Small intestine (tissue), 7 donors: ENCODE results near the gene KRTAP5-8. TPM values are rescaled to one million over a fixed set of nuclear protein-coding genes. Genes with fewer than 3 reads are reported as not detected.

Experiments used
- DNase-seq, 2 donors: peaks; one replicate each; pipeline versions ENCODE4 v3.0.0 to v3.0.0-alpha.2; 2013
- FAIRE-seq: peaks from 2 replicates; lab custom pipeline; 2012; peaks lifted over from hg19 to GRCh38; lab: Jason Lieb, UNC
- H3K27ac ChIP-seq, 3 donors: one replicate each; pipeline ENCODE4 v1.5.1; 2013; ENCODE audit warnings: low read length in 2 of 3, mild to moderate bottlenecking in 2 of 3, control low read depth in 1 of 3, inconsistent platforms in 1 of 3, low read depth in 1 of 3, moderate library complexity in 1 of 3
- H3K27me3 ChIP-seq, 3 donors: one replicate each; pipeline ENCODE4 v1.6.1; 2013; ENCODE audit warnings: low read length in 3 of 3, inconsistent platforms in 1 of 3; ENCODE audit not compliant: control insufficient read depth in 3 of 3, insufficient read depth in 3 of 3
- H3K36me3 ChIP-seq, 3 donors: one replicate each; pipeline ENCODE4 v1.6.1; 2013; ENCODE audit warnings: low read length in 3 of 3, inconsistent platforms in 1 of 3, low read depth in 1 of 3, mild to moderate bottlenecking in 1 of 3, moderate library complexity in 1 of 3; ENCODE audit not compliant: control insufficient read depth in 3 of 3, insufficient read depth in 2 of 3
- H3K4me1 ChIP-seq, 3 donors: one replicate each; pipeline ENCODE4 v1.6.1; 2013; ENCODE audit warnings: low read length in 2 of 3, inconsistent platforms in 1 of 3, low read depth in 1 of 3, mild to moderate bottlenecking in 1 of 3, moderate library complexity in 1 of 3; ENCODE audit not compliant: control insufficient read depth in 3 of 3, insufficient read depth in 2 of 3
- H3K4me3 ChIP-seq, 3 donors: one replicate each; pipeline ENCODE4 v1.5.1; 2013; ENCODE audit warnings: low read length in 3 of 3, control low read depth in 1 of 3, inconsistent platforms in 1 of 3, low read depth in 1 of 3, mild to moderate bottlenecking in 1 of 3, moderate library complexity in 1 of 3
- H3K9me3 ChIP-seq, 2 donors: one replicate each; pipeline ENCODE4 v1.6.1; 2013; ENCODE audit warnings: low read depth in 1 of 2, low read length in 1 of 2; ENCODE audit not compliant: control insufficient read depth in 2 of 2, insufficient read depth in 1 of 2
- WGBS, 3 donors: extraction: QIAGEN DNeasy Blood & Tissue Kit; methylation state at CpG; one replicate each; pipeline ENCODE4 v1.1.7; 2013; 5-methylcytosine and 5-hydroxymethylcytosine counted together
- polyA plus RNA-seq, 4 donors: library from polyadenylated mRNA; stranded (reverse) in 3 of 4; unstranded in 1 of 4; fragments of 200-250 nt in 3 of 4; fragments of 120-200 nt in 1 of 4; gene quantifications; one replicate each; pipeline versions ENCODE4 v1.2.1 to v1.2.3, GENCODE V29; 2013
- donor health status: healthy with polysubstance abuse.
- donor health status: control.
- donor health status: control.
- donor health status: Bipolar disorder and iron deficiency.
- donor health status: healthy.

Gene KRTAP5-8
- polyA plus RNA-seq, 4 donors = 0.13 to 0.16 TPM; not detected in 2

DNA sequence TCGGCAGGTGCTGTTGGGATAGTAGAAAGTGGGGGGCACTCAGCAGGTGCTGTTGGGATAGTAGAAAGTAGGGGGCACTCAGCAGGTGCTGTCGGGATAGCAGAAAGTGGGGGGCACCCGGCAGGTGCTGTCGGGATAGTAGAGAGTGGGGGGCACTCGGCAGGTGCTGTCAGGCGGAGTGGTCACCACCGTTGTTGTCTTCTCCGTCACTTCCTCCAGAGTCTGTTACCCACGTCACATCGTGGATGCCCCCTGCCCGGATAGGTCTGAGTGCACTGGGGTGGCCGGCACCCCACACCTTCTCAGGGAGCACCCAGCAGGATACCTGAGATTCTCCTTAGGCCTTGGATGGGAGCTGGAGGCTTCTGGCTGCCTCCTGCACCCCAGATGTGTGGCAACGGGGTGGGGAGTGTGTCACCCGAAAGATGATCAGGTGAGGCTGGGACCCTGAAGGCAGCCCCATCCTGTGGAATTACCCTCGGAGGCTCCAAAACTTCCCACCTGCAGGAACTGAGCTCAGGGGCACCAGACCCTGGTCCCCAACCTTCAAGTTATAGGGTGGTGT lies 34.9 kb upstream of the KRTAP5-8 start:
- H3K9me3 ChIP-seq = no peaks in the 10 kb centered on the region
- H3K27ac ChIP-seq = no peak overlapping the region
- 92 to 96% (median 95%) methylated on average over 11 to 15 of the region's 15 CpGs for WGBS, 3 donors
- FAIRE-seq (no peak), DNase-seq (no peak)
- H3K4me1 ChIP-seq = no peaks in the 10 kb centered on the region
- H3K4me3 ChIP-seq = no peak overlapping the region
- H3K36me3 ChIP-seq = peaks cover 8 to 64% (median 19%) of the 10 kb centered on the region in 3 donors
- no peaks in the 10 kb centered on the region for H3K27me3 ChIP-seq

DNA sequence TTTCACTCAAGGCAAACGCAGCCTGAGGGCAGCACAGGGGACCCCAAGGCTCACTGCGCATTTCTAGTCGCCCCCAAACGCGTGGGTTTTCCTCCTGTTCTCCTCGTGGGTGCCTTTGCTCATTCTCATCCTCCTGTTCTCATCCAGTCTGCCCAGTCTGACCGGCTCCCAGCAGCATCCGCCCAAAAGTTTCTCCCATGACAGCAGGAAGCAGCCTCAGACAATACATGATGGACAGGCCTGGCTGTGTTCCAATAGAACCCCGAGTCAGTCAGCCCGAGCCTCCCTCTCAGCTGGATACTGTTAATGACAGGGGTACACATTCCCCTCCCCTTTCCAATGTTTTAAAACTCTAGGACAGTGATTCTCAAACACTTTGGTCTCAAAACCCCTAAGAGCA lies 33.3 kb upstream of the KRTAP5-8 start:
- Histone ChIP-seq H3K9me3 (no peaks in the 10 kb centered on the region), H3K27ac (no peak overlapping the region), H3K27me3 (no peaks in the 10 kb centered on the region), H3K4me3 (no peak overlapping the region), H3K36me3 (peaks cover 0 to 52% (median 11%) of the 10 kb centered on the region in 3 donors), H3K4me1 (no peaks in the 10 kb centered on the region)
- no peak for FAIRE-seq
- WGBS, 3 donors = 66 to 85% (median 80%) methylated on average over 10 of the region's 10 CpGs
- DNase-seq = no peak

DNA sequence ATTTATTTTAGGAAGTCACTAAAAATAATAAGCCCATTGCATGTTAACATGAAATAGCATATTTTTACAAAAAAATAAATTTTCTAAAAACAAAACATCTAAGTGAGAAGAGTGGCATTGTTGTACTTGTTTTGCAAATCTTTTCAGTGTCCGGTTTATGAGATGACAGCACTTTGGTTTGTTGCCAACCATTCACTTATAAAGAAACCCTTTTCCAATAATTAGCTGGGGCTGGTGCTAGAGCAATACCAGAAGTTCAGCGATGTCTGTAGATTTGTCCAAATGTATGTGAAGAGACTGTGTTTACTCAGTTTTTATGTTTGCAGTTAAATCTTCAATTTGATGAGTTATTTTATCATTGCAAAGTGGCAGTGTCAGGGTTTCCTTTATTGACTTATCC lies 32.8 kb upstream of the KRTAP5-8 start:
- Histone ChIP-seq H3K4me1 (no peaks in the 10 kb centered on the region), H3K27ac (no peak overlapping the region), H3K9me3 (peaks cover 0 to 3% of the 10 kb centered on the region in 2 donors), H3K4me3 (no peak overlapping the region), H3K27me3 (no peaks in the 10 kb centered on the region), H3K36me3 (peaks cover 0 to 47% (median 10%) of the 10 kb centered on the region in 3 donors)
- DNase-seq (no peak), FAIRE-seq (no peak)
- WGBS, 3 donors = 69 to 84% (median 79%) methylated on average over 2 of the region's 2 CpGs

DNA sequence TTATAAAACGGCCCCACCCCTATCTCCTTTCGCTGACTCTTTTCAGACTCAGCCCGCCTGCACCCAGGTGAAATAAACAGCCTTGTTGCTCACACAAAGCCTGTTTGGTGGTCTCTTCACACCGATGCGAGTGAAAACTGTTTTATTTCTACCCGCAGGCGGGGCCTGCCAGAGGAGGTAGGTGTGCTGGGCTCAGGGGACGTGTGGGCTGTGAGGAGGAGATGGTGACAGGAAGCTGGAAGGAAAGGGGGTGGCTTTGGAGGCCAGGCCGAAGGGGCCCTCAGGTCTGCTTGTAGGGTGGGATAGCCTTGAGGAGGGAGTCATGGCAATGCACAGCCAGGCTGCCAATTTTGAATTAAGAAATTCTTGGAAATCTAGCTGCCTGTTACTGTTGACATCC lies 32.0 kb upstream of the KRTAP5-8 start:
- Histone ChIP-seq H3K9me3 (peaks cover 0 to 10% of the 10 kb centered on the region in 2 donors), H3K36me3 (peaks cover 0 to 39% (median 10%) of the 10 kb centered on the region in 3 donors), H3K27me3 (no peaks in the 10 kb centered on the region), H3K27ac (no peak overlapping the region), H3K4me1 (no peaks in the 10 kb centered on the region), H3K4me3 (no peak overlapping the region)
- FAIRE-seq (no peak), DNase-seq (no peak)
- whole genome bisulfite sequencing, 3 donors = 81 to 95% (median 92%) methylated on average over 9 of the region's 9 CpGs

DNA sequence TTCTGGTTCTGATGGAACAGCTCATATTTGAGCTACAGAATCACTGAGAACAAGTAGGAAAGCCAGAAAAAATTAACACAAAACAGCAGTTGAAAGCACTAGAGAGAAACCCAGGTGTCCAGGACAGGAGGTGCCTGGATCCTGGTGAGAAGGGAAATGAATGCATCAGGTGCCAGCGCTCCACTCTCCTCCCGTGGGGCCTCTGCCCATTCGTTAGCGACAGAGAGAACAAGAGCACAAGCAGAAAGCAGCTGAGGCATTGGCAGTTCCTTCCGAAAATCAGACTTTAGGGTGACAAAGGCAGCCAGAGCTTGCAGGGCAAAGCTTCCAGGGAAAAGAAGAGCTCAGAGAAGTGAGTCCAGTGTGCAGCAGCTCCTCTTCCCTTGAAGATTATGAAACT lies 30.7 kb upstream of the KRTAP5-8 start:
- FAIRE-seq (no peak), DNase-seq (no peak)
- 90 to 97% (median 93%) methylated on average over 5 of the region's 5 CpGs for WGBS, 3 donors
- H3K27me3 ChIP-seq = no peaks in the 10 kb centered on the region
- no peak overlapping the region for H3K27ac ChIP-seq
- peaks cover 0 to 12% of the 10 kb centered on the region in 2 donors for H3K9me3 ChIP-seq
- no peaks in the 10 kb centered on the region for H3K4me1 ChIP-seq
- no peak overlapping the region for H3K4me3 ChIP-seq
- H3K36me3 ChIP-seq = peaks cover 0 to 26% (median 10%) of the 10 kb centered on the region in 3 donors

DNA sequence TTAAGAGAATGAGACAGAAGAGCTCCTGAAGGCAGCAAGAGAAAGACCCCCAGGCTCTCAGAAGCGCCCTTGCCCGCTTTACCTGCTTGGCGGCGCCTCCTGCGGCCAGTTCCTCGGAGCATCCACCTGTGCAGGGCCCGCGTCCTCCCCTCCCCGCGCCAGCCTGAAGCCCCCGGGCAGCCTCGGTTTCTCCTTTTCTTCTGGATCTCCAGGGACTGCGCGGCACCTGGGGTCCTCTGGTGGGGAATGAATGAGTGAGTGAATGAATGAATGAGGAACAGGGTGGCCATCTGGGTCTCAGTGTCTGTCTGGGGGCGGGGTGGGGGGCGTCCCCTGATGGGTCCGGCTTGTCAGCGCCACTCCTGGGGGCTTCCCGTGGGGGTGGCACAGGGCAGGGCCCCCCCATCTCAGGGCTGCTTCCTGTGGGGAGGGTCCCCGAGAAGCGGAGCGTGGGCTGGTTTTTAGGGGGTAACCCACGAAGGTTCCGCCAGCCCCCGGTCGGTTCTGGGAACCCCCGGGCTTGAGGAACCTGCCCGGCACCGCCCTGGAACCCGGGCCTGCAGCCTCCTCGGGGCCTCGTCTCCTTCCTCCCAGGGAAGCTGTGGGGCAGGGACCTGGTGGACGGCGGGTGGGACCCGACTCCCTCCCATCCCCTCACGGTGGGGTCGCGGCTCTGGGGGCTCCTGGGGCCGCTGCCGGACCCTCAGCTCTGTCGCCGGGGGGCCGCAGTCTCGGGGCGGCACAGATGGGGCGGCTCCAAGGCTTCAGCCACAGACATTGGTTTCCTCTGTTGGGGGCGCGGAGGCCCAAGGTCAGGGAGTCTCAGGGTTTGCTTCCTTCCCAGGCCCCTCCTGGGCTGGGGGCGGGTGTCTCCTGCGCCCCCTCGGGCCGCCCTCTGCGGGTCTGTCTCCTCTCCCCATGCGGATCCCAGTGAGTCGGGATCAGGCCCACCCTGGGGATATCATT lies 19.0 kb upstream of the KRTAP5-8 start:
- WGBS, 3 donors = 93 to 98% (median 95%) methylated on average over 38 to 55 of the region's 55 CpGs
- Histone ChIP-seq H3K27me3 (no peaks in the 10 kb centered on the region), H3K9me3 (no peaks in the 10 kb centered on the region), H3K4me3 (no peak overlapping the region), H3K36me3 (no peaks in the 10 kb centered on the region), H3K4me1 (no peaks in the 10 kb centered on the region), H3K27ac (no peak overlapping the region)
- DNase-seq (no peak), FAIRE-seq (no peak)

DNA sequence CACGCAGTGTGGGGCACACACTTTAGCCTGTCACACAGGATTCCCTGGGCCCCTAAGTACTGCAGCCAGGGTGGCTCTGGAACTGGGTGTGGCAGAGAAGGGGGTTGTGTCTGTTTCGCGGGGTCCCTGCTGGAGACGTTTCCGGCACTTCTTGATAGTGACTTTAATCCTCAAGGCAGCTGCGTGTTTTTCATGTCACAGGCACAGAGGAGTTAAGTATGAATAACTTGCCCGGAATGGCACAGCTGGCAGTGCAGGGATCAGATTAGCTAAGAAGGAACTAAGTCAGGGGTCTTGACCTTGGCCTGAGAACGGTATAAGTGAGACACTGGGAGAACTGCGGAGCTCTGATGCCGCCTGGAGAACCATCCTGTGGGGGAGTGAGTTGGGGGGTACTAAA lies 18.3 kb upstream of the KRTAP5-8 start:
- no peak for DNase-seq
- H3K27ac ChIP-seq = no peak overlapping the region

DNA sequence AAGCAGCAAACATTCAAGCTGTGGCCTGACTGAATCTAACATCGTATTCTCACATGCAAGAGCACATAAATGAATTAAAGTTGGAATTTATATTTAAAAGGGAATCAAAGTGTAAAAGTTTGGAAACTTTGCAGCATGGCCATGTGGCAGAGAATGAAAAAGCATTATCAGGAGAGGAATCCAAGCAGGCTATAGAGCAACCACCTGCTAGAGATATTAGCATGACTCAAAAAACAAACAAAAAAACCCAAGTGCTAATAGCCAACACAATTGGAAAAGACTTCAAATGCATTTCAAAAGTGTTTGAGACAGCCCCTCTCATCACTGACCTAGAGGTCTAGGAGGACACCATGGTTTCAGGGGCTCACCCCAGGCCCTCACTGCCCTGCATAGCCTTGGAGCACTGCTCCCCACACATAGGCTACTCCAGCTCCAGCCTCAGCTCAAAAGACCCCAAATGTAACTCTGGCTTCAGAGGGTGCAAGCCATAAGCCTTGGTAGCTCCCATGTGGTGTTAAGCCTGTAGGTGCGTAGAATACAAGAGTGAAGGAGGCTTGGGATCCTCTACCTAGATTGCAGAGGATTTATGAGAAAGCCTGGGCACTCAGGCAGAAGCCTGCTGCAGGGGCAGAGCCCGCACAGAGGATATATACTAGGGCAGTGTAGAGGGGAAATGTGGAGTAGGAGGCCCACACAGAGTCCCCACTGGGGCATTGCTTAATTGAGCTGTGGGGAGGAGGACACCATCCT lies 12.5 kb upstream of the KRTAP5-8 start:
- WGBS, 3 donors = 63 to 70% (median 63%) methylated on average over 3 of the region's 3 CpGs
- Histone ChIP-seq H3K27me3 (no peaks in the 10 kb centered on the region), H3K36me3 (no peaks in the 10 kb centered on the region), H3K27ac (no peak overlapping the region), H3K9me3 (no peaks in the 10 kb centered on the region), H3K4me1 (no peaks in the 10 kb centered on the region), H3K4me3 (no peak overlapping the region)
- DNase-seq = no peak
- no peak for FAIRE-seq

More for the DNA sequence above, 18.3 kb upstream of the KRTAP5-8 start:
- Histone ChIP-seq H3K9me3 (no peaks in the 10 kb centered on the region), H3K4me1 (no peaks in the 10 kb centered on the region), H3K36me3 (no peaks in the 10 kb centered on the region), H3K4me3 (no peak overlapping the region), H3K27me3 (no peaks in the 10 kb centered on the region)
- FAIRE-seq = no peak
- WGBS, 3 donors = 81 to 82% (median 82%) methylated on average over 10 of the region's 10 CpGs
